ENCODE data around the gene NGRN. TPM values are rescaled to one million over a fixed set of nuclear protein-coding genes. Genes with fewer than 3 reads are reported as not detected.
"Not testable (repeated sequence)": the region's sequence is repeated elsewhere in the genome, so short reads cannot be mapped to it uniquely, and the experiment has no call there.

The NGRN gene
- total RNA-seq, 1 experiment from 2014 or later: 135 TPM

- intact Hi-C loops (cut with micrococcal nuclease; ENCODE audit: unreplicated experiment): no loop called here
- Histone ChIP-seq H3K9me3 (ENCODE audit: low read depth, low read length, poor library complexity, severe bottlenecking) (no peaks in the 10 kb centered on the region), H3K4me3 (ENCODE audit: low read depth, low read length, poor library complexity, severe bottlenecking) (no peak overlapping the region), H3K27me3 (replicated peaks; ENCODE audit: insufficient read depth, low read depth, low read length, poor library complexity) (no peaks in the 10 kb centered on the region), H3K27ac (ENCODE audit: low read depth, low read length, poor library complexity, severe bottlenecking) (no peak overlapping the region), H3K36me3 (ENCODE audit: insufficient read depth, low read length, poor library complexity, severe bottlenecking) (no peaks in the 10 kb centered on the region), H3K4me1 (ENCODE audit: insufficient read depth, low read length, poor library complexity, severe bottlenecking) (peaks cover 3% of the 10 kb centered on the region)
- no TSS peak for BruUV-seq (replicated peaks)
- ChIA-PET POLR2A (ENCODE audit: low non-redundant PET) (no interaction called here), CTCF (no interaction called here)
- DNase-seq (ENCODE audit: low spot score): peak; percentile 61
- TF ChIP-seq EZH2 (IDR thresholded peaks at IDR 0.05; ENCODE audit: borderline replicate concordance, low read depth, low read length, poor library complexity, severe bottlenecking): no peak
- TF ChIP-seq CTCF (conservative IDR thresholded peaks at IDR 0.05; ENCODE audit: low read depth, low read length): no peak
Observed at GRCh38 chr15:90291679-90292356, 26.3 kb downstream of the NGRN start.

GRCh38 chr15:90293040-90293810 lies 27.8 kb downstream of the NGRN start:
- H3K4me1 ChIP-seq (ENCODE audit: insufficient read depth, low read length, poor library complexity, severe bottlenecking); H3K27me3 ChIP-seq (replicated peaks; ENCODE audit: insufficient read depth, low read depth, low read length, poor library complexity); POLR2A ChIA-PET (ENCODE audit: low non-redundant PET); H3K27ac ChIP-seq (ENCODE audit: low read depth, low read length, poor library complexity, severe bottlenecking); H3K36me3 ChIP-seq (ENCODE audit: insufficient read depth, low read length, poor library complexity, severe bottlenecking); H3K9me3 ChIP-seq (ENCODE audit: low read depth, low read length, poor library complexity, severe bottlenecking); intact Hi-C loops (cut with micrococcal nuclease; ENCODE audit: unreplicated experiment); BruUV-seq (replicated peaks); H3K4me3 ChIP-seq (ENCODE audit: low read depth, low read length, poor library complexity, severe bottlenecking): not testable (repeated sequence)
- TF ChIP-seq CTCF (conservative IDR thresholded peaks at IDR 0.05; ENCODE audit: low read depth, low read length): peak; percentile 76
- DNase-seq (ENCODE audit: low spot score): peak; percentile 58
- CTCF ChIA-PET: interaction anchor here (0.6 to 1.2 kb wide), 6 partner anchors 9 to 740 kb away, joined by 3 to 8 read pairs (median 3); no protein-coding TSS in a partner anchor

GRCh38 chr15:90294159-90294558 lies 28.7 kb downstream of the NGRN start:
- DNase-seq (ENCODE audit: low spot score): no peak
- BruUV-seq (replicated peaks): no TSS peak
- H3K27me3 ChIP-seq (replicated peaks; ENCODE audit: insufficient read depth, low read depth, low read length, poor library complexity): no peaks in the 10 kb centered on the region
- peaks cover 3% of the 10 kb centered on the region for H3K4me1 ChIP-seq (ENCODE audit: insufficient read depth, low read length, poor library complexity, severe bottlenecking)
- ChIA-PET CTCF (interaction anchor here (0.6 to 1.2 kb wide), 2 partner anchors 188 to 397 kb away, joined by 3 read pairs; no protein-coding TSS in a partner anchor), POLR2A (ENCODE audit: low non-redundant PET) (no interaction called here)
- no peak overlapping the region for H3K27ac ChIP-seq (ENCODE audit: low read depth, low read length, poor library complexity, severe bottlenecking)
- H3K4me3 ChIP-seq (ENCODE audit: low read depth, low read length, poor library complexity, severe bottlenecking): no peak overlapping the region
- TF ChIP-seq EZH2 (IDR thresholded peaks at IDR 0.05; ENCODE audit: borderline replicate concordance, low read depth, low read length, poor library complexity, severe bottlenecking) (no peak), CTCF (conservative IDR thresholded peaks at IDR 0.05; ENCODE audit: low read depth, low read length) (no peak)
- intact Hi-C loops (cut with micrococcal nuclease; ENCODE audit: unreplicated experiment): no loop called here
- no peaks in the 10 kb centered on the region for H3K9me3 ChIP-seq (ENCODE audit: low read depth, low read length, poor library complexity, severe bottlenecking)
- no peaks in the 10 kb centered on the region for H3K36me3 ChIP-seq (ENCODE audit: insufficient read depth, low read length, poor library complexity, severe bottlenecking)

Data from A673 (cell line).